Measurements from ENCODE around the gene SHROOM3.
A peak's percentile ranks its signal among the peaks of the same experiment; 100 is the strongest.

SHROOM3 gene

DNA sequence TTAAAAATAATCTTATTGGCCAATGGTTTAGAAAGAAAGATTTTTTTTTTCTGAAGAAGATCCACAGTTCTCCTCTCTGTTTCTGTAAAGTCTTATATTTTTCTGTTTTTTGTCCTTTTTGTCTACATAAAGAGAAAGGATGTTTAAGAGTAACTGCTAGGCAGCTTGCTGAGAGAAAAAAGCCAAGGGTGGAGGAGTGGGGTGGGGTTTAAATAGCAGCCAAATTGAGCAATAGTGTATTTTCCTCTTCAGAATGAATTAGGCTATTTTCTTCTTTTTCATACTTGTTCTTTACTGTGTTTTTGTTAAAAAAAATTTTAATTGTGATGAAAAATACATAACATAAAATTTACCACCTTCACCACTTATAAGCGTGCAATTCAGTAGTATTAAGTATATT is 238.3 kb downstream of the SHROOM3 start:
- DNase-seq = no peak

DNA sequence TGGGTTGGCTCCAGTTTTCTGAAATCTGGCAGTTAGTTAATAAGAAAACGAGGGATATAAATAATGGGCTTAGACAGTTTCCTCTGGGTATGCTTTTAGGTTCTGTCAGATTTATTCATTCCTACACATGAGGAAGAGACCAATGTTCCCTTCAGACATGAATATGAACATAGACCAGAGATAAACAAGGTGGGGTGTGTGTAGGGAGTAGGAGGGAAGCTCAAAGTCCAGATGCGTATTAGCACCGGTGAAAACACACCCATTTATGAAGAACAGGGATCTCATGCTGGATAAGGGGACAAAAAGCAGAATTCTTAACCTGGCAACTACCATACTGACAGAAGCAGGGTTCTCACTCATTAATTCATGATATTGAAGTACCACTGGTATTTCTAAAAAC is 240.0 kb downstream of the SHROOM3 start:
- DNase-seq = no peak

DNA sequence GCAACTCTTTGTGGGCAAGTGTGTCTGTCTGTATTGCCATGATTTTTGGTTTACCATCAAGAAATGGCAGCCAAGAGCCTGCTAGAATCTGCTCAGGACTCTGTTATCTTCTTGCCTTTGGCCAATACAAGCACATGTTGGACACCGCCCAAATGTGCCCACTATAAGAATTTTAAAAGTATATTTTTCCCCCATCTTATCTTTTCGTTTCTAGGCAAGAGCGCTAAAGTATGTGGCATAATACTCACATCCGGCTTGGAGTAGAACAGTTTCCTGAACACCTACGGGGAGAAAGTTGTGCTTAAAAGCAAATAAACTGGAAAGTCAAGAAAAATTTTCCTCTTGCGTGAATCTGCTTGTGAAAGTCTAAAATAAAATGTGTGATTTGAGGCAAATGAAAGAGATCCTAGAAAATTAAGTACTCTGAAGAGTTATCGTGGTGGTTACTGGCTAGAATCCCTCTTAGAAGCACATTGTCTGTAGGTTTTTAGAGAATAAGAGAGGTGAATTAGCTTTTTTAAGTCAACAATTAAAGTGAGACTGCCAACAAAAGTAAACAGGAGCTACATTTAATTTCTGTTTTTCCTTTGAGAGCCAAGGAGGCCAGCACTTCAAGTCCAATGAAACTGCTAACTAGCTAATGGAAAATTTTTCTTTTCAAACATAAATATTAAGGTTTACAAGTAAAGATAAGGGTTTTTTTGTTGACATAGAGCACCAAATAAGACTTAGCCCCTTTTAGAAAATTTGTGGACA is 242.7 kb downstream of the SHROOM3 start:
- peak; percentile 25 for DNase-seq

DNA sequence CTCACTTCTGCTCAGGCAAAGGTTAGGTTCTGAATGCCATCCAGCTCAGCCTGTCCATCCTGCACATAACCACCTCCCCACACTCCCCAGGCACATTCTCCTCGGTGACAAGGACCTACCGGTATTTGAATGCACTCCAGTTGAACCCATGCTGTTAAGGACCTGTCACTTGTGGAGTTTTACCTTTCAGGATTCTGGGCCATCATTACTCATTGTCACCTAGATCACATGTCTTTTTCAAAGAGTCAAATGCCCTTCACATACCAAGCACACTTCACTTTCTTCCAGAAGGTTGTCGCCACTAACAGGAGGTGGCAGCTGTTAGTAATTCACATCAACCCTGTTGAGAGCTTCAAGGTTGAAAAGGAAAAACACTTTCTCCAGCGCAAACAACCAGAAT is 244.7 kb downstream of the SHROOM3 start:
- peak; percentile 47 for DNase-seq

DNA sequence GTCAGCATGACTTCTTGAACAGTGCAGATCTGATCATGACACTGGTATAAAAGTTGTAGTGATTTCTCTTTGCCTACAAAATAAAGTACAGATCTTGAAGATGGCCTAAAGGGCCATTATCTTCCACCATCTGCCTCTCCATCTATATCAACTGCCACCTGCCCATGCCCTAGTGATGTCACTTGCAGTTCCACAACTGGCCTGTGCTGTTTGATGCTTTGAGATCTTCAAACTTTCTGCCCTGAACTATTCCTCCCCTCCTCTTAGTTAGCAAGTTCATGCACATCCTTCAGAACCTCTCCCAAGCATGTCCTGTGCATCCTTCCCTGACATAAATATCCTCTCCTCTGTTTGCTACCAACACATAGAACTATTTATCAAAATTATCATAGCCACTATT is 245.9 kb downstream of the SHROOM3 start:
- DNase-seq = no peak

DNA sequence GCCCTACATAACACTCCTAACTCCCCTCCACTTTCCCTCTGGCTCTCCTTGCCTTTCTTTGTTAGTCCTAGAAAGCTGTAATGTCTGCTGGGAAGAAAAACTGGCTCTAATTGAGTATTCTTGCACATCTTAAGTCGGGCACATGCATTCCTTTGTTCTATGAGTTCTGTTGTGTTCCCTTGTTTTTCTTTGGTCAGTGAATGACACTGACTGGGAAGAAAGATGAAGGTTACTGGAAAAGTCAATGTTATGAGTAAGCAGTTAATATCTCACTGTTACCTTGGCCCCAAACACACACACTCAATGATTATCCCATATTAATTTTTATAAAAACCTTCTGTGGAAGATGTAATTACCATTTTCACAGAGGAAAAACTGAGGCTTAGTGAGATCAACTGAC is 247.0 kb downstream of the SHROOM3 start:
- DNase-seq = no peak

DNA sequence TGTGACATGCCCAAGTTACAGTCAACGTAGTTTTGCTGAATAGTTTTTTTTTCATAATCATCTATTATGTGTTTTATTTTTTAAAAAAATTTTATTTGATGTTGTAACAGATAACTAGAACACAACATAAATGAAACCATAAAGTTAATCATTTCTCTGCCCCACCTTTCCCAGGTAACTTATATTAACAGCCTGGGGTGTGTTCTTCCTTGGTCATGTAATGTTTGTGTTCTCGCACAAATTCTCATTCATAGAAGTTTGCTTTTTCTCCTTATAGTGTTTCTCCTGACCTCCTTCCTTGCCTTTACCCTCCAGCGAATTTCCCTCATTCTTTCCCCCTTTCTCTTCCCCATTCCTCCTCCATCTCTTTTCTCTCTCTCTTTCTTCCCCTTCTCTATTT is 248.1 kb downstream of the SHROOM3 start:
- DNase-seq = no peak

DNA sequence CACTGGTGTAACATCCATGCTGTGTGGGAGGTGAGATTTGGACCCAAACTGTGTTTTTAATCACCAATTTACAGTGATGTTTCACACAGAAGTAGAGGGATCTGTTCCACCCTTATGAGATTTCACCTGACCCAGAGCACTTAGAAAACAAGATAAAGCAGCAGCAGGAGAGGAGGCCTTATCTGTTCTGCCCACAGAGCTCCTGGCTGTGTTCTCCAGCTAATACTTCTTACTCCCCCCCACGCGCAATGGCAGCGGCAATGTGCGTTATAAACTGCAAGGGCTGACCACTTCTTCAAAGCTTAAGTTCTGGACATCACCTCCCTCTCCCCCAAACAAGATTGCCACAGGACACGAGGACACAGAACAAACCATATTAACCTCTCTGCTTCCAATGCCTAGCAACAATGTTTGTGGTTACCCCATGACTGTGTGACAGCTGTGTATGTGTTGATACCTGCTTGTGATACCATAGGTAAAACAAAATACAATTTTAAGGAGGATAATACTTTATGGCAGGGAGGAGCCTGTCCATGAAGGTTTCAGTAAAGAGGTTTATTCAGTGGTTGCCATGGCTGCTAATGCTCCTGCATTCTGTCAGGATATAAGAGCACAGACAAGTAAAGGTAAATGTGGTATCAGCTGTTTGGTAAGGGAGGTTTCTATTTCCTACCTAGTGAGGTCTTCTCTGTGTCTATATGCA is 252.9 kb downstream of the SHROOM3 start:
- DNase-seq = peak; percentile 52

DNA sequence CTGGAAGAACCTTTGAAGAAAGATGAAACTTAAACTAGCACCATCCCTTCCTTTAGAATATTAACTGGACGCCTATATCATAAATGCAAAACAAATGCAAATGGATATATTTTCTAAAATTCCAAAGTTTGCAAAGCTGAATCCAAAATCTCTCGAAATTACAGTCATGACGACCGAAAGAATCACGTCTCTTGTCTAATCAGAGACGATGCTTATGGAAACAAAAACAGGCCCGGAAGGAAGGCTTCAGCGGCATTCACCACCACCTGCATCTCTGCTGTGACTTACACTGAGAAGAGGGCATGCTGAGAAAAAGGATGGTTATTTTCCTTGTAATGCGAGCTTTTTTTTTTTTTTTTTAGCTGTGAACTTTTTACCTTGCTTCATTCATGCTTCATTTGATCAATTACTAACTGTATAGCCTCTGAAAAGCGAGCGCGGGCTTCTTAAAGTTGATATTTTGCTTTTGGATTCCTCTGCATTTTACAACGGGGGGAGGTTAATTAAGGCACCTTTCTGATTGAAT is 253.7 kb downstream of the SHROOM3 start:
- DNase-seq = peak; percentile 17

DNA sequence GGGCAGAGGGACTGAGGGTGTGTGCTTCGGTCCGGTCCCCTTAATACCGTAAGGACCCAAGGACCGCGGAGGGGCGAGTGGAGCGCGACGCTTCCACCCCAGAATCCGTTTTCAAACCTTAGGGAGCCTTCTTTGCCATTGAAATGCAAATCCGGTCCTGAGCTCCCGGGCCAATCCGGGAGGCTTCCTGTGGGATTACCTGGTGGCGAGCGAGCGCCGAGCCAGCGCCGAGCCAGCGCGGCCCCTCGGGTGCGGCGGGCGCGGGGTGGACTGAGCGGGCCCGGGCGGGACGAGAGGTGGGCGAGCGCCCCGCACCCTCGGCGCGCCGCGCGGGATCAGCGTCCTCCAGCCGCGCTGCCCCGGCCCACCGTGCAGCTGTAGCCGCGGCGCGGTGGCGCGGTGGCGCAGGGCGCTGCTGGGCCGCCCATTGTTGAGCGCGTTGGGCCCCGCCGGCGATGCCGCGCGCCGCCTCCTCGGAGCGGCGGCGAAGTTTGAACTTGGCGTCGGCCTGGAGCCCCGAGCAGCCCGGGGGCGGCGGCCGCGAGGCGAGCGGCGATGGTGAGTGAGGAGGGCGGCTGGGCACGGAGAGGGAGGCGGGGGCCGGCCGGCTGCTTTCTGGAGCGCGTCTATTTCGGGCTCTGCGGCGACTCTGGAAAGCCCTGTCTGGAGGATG is 254.3 kb downstream of the SHROOM3 start:
- DNase-seq = peak; percentile 69

DNA sequence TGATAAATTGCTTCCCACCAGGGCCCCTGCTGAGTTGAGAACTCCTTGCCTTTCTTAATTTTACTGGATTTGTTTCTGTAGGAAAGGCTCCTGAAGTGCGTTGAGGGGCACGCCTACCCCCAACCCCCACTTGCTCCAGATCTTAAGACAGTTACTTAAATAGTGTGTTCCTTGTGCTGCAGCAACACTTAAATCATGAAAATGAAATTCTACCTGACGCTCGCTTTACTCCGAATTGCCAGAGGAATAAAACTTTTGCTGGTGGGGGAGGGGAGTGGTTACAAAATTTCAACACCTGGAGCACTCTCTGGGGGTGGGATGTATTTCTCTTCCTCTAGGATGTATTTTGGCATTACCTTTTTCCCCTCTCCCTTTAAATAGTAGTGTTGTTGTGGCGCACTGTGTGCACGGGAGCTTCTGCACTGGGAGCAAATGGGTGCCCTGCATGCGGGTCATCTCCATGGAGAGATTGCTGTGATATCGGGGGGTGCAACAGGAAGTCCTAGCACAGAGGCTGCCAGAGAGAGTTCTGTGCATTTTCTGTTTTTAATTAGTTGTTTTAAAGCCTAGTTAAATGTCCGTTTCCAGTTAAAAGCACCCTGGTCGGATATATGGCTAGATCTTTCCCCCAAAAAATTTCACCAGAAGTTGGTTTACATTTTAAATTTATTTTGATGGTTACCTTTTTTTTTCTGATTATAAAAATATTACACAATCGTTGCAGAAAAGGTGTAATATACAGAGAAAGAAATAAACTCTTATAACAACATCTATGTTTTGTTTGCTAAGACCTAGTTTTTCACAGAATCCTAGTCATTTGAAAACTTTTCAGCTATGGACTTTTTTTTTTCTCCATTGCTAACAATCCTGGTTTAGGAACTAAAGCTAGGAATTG is 255.2 kb downstream of the SHROOM3 start:
- peak; percentile 31 for DNase-seq

DNA sequence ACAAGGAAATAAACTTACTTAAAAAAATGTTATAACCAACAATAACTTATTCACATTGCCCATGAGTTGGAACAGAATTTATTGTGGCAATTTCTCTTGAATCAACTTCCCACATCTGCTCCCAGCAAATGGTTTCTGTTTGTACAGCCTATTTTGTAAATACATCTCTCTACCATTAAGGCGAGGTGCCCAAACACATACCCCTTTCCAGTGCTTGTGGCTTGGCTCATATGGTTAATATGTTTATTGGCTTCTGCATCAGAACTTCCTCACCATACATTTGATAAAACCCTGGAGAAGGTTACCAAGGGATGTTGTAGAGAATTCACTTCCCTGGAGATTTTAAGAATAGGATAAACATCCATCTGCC is 255.9 kb downstream of the SHROOM3 start:
- peak; percentile 27 for DNase-seq

DNA sequence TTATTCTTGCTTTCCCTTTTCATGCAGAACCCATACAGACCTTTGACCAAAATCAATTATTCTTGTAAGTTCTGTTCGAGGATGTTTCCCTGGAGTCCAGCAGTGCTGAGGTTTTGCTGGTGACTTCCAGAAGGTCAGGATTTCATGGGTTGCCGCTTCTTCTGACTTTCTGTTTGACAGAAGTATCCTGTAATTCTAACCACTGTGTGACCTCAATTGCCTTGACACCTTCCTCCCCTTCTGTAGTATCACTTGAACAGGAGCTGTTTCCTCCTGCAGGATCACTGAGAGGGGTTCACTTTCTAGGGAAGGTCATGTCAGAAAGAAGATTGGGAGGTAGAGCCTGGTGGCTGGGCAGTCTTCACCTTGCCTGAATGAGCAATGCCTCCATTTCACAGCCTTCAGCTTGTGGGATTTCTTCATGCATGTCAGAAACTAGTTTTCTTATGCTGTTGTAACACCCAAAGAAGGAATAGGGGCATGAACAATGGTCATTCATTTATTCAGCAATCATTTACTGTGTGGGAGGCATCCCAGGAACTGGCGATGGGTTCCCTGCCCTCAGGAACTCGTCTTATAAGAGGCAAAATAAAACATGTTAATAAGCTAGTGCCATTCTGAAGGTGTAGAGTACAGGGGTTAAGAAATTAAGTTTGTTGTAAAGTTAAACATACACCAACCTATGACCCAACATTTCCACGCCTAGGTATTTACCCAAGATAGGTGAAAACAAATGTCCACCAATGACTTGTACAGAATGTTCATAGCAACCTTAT is 257.0 kb downstream of the SHROOM3 start:
- DNase-seq = no peak

DNA sequence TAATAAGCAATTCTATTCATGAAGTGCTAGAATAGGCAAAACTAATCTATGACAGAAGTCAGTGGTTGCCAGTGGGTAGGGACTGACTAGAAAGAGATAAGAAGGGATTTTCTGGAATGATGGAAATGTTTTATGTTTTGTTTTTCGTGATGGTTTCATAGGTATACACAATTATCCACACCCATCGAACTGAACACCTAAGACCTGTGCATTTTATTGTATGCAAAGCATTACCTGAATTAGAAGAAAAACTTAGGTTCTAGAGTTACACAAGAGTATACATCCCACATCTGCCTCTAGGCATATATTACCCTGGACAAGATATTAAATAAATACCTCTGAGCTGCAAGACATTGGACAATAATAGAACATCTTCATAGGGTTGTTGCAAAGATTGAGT is 257.7 kb downstream of the SHROOM3 start:
- no peak for DNase-seq

DNA sequence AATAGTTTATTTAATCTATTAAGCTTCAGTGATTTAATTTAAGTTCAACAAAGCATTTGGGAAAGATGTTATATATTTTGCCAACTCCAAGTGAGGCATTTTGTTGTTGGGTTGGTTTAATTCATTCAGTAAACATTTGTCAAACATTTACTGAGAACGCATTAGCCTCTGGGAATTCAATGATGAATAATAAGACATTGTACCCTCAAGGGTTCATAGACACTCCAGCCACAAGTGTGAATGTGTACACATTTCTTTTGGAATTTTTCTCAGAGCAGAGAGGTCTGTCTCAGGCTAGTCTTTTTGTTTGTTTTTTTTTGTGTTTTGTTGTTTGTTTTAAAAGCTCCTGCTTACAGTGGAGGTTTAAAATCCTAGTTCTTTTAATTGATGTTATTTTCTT is 259.0 kb downstream of the SHROOM3 start:
- DNase-seq = no peak

DNA sequence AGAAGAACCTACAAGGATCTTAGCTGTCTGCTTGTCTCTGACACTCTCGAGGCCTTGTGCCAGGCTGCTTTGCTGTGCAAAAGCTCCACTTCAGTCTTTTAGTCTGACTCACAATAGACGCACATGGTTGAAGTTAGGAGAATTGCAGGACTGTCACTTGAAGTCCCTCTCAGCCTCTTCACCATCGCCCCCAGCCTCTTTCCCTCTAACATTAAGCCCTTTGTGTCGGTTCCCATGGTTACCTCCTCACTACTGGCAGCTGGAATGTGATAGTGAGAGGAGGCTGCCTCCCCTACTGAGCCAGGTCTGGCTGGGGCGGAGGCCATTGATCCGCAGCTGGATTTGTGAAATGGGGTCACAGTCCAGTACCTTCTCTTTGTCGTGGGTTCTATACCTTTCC is 261.1 kb downstream of the SHROOM3 start:
- DNase-seq = peak; percentile 72

DNA sequence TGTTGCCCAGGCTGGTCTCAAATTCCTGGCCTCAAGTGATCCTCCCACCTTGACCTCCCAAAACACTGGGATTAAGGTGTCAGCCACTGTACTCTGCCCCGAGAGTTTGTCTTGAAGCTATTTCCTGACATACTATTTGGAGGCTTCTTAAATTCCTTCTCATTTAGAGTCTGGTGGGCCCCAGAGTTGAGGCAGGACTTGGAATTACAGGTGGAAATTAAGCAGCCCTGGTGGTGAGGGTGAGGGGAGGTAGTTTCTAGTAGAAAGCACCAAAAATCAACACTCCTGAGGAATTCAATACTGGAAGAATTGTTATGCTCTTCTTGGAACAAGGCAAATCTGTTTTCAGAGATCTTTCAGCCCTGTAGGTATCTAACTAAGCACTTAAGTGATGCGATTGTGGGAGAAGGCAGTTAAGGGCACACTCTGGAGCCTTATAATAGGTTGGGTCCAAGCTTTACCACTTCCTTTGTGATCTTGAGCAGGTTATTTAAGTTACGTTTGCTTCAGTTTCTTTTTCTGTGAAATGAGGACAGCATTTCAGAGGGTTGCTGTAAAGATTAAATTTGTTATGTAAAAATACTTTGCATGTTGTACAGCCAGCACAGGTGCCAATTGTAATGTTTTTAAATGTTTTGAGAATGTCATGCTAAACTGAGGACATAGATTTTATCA is 262.2 kb downstream of the SHROOM3 start:
- no peak for DNase-seq

DNA sequence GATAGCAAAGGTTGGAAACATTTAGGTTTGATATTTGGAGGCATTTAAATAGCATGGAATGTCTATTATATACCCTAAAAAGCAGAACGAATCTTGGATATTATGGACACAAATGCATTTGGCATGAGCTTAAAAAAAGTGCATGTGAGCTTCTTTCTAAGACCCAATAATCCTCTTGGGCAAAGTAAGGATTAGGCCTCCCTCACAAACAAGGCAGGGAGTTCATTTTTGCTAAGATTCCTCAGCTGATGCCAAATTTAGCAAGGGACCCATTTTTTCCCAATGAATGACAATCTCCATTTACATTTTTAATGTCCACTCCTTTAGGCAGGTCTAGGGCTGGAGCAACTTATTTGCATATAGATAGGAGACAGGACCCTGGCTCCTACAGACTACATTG is 263.1 kb downstream of the SHROOM3 start:
- DNase-seq = no peak

DNA sequence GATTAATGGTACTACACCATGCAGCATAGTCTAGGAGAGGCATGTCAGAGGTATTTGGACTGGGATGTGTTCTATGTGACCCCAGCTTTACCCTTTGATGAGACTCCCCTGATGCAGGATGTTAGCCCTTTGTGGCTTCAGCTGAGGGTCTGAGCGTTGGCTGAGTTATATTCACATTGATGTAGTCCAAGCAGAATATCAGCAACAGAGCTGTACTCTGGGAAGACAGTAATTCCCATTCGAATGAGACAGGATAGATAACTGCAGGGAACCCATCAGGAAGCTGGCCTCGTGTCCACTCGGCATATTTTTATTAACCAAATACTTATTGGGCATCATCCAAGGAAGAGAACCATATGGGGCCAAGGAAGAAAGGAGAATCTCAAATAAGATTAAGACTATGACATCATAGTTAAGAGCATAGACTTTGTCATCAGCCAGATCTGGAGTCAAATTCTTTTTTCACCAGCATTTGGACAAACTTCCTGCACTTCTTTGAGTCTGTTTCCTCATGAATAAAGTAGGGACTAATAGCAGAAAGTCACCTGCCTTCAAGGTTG is 264.8 kb downstream of the SHROOM3 start:
- no peak for DNase-seq

DNA sequence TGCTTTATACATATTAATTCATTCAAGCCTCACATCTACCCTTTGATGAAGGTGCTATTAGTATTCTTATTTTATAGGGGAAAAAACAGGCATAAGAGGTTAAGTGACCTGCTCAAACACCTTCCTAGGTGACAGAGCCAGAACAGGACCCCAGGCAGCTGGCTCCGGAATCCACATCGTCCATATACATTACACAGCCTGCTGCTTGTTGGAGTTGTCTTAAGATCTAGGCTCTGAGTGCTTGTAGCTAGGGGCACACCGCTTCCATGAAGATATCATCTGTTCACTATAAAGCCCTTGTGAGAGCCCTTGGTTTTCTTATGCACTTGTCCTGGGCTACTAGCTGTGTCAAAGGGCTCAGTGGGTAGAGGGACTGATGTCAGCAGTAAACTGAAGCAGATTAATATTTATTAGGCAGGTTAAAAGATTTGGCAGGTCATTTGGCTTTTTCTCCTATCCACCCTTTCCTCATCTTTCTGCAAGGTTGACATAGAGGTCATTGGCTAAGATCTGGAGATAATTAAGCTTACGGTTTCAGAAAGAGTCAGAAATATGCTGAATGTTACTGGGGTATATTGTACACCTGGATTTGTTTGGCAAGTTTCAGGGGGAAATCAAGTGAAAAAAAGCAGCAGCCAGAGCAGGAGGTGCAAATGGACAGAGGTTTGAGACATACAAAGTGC is 267.6 kb downstream of the SHROOM3 start:
- DNase-seq = no peak

DNA sequence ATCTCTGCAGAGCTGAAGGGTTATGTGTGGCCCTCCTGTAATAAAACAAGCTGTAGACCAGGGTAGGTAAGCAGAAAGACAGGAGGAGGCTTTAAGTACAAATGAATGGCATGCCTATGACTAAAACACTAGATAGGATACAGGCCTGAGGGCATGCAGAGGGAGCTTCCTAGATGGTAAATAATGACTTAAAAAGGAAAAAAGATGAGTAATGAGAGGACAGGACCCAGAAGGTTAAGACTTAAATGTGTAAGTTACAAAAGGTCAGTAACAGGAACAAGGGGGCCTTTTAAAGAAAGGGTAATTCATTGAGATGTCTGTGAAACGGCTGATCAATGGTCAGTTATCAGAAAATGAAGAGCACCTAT is 268.1 kb downstream of the SHROOM3 start:
- no peak for DNase-seq
